Panc1 (cell line): ENCODE results near the gene CFAP68.

Source experiments
- POLR2AphosphoS5 ChIP-seq: IDR thresholded peaks from 2 replicates; pipeline ENCODE4 v1.6.1; 2012; ENCODE audit warnings: mild to moderate bottlenecking, low read depth, low read length, moderate library complexity
- TF ChIP-seq, protein P1 (sequence below): fragments of 450-650 bp; IDR thresholded peaks from 2 replicates; pipeline ENCODE4 v1.5.1; 2017; ENCODE audit warnings: mild to moderate bottlenecking
- TF ChIP-seq, protein P2 (sequence below), 2 experiments: IDR thresholded peaks; 2 replicates each; pipeline ENCODE4 v1.6.1; 2011 to 2012; ENCODE audit warnings: low read depth in 2 of 2, control low read depth in 1 of 2, low read length in 1 of 2, mild to moderate bottlenecking in 1 of 2, moderate library complexity in 1 of 2; ENCODE audit not compliant: insufficient read depth in 1 of 2

DNA sequence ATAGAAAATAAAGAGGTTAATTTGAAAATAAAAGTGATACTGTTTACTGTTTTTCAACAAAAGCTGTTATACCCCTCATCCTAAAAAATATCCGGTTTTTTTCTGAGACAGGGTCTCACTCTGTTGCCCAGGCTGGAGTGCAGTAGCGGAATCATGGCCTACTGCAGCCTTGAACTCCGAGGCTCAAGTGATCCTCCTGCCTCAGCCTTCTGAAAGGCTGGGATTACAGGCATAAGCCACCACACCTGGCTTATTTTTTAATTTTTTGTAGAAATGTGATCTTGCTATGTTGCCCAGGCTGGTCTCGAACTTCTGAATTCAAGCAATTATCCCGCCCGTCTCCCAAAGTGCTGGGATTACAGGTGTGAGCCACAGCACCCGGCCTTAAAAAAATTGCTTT lies 43.7 kb upstream of the CFAP68 start:
- TF ChIP-seq, protein P1, sequence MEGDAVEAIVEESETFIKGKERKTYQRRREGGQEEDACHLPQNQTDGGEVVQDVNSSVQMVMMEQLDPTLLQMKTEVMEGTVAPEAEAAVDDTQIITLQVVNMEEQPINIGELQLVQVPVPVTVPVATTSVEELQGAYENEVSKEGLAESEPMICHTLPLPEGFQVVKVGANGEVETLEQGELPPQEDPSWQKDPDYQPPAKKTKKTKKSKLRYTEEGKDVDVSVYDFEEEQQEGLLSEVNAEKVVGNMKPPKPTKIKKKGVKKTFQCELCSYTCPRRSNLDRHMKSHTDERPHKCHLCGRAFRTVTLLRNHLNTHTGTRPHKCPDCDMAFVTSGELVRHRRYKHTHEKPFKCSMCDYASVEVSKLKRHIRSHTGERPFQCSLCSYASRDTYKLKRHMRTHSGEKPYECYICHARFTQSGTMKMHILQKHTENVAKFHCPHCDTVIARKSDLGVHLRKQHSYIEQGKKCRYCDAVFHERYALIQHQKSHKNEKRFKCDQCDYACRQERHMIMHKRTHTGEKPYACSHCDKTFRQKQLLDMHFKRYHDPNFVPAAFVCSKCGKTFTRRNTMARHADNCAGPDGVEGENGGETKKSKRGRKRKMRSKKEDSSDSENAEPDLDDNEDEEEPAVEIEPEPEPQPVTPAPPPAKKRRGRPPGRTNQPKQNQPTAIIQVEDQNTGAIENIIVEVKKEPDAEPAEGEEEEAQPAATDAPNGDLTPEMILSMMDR, result no peak
- TF ChIP-seq, protein P2, sequence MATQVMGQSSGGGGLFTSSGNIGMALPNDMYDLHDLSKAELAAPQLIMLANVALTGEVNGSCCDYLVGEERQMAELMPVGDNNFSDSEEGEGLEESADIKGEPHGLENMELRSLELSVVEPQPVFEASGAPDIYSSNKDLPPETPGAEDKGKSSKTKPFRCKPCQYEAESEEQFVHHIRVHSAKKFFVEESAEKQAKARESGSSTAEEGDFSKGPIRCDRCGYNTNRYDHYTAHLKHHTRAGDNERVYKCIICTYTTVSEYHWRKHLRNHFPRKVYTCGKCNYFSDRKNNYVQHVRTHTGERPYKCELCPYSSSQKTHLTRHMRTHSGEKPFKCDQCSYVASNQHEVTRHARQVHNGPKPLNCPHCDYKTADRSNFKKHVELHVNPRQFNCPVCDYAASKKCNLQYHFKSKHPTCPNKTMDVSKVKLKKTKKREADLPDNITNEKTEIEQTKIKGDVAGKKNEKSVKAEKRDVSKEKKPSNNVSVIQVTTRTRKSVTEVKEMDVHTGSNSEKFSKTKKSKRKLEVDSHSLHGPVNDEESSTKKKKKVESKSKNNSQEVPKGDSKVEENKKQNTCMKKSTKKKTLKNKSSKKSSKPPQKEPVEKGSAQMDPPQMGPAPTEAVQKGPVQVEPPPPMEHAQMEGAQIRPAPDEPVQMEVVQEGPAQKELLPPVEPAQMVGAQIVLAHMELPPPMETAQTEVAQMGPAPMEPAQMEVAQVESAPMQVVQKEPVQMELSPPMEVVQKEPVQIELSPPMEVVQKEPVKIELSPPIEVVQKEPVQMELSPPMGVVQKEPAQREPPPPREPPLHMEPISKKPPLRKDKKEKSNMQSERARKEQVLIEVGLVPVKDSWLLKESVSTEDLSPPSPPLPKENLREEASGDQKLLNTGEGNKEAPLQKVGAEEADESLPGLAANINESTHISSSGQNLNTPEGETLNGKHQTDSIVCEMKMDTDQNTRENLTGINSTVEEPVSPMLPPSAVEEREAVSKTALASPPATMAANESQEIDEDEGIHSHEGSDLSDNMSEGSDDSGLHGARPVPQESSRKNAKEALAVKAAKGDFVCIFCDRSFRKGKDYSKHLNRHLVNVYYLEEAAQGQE (IDR thresholded peaks at IDR 0.05; ENCODE audit: insufficient read depth in 1 of 2, low read depth in 2 of 2, low read length in 1 of 2), result no peak
- TF ChIP-seq POLR2AphosphoS5, result no peak
